ENCODE measurements around the gene NIP7.

DNA sequence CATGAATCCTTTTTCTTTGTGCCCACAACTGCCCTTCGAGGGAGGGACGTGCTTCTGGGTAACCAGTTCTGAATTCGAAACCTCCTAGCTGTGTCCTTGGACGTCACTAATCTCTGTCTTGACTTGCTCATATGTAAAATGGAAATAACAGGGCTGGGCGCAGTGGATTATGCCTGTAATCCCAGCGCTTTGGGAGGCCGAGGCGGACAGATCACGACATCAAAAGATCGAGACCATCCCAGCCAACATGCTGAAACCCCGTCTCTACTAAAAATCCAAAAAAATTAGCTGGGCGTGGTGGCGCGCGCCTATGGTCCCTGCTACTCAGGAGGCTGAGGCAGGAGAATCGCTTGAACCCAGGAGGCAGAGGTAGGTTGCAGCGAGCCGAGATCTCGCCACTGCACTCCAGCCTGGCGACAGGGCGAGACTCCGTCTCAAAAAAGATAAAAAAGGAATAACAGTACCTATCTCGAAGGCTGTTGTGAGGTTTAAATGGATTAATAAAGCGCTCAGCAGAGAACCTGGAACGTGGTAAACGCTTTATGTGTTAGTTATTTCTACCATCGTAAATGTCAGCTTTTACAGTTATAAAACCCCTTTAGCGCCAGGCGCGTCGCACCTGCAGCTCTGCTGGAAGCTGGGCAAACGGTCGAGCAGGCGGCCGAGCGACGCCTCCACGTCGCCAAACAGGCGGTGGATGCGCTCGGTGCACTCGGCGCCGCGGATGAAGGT lies 849 bp upstream of the NIP7 start:
- TF ChIP-seq CTCF (IDR thresholded peaks at IDR 0.05 in 2 of 3, conservative IDR thresholded peaks at IDR 0.05 in 1 of 3; ENCODE audit: borderline replicate concordance in 1 of 3, insufficient read depth in 1 of 3, low read depth in 2 of 3, low read length in 2 of 3) (no peak), POLR2A (IDR thresholded peaks at IDR 0.05; ENCODE audit: borderline replicate concordance, extremely low read depth, insufficient read depth, insufficient read length) (no peak), EZH2phosphoT487 (IDR thresholded peaks at IDR 0.05; ENCODE audit: borderline replicate concordance) (no peak)

All from HCT116 (cell line).